ENCODE data around the gene APOOL. TPM values are rescaled to one million over a fixed set of nuclear protein-coding genes. Genes with fewer than 3 reads are reported as not detected.

APOOL gene
- total RNA-seq, 1 donor from 2014 or later = 2.9 TPM

- Histone ChIP-seq H3K36me3 (ENCODE audit: control insufficient read depth, insufficient read depth, low read length) (no peaks in the 10 kb centered on the region), H3K4me3 (ENCODE audit: low read depth, low read length) (no peak overlapping the region), H3K27me3 (ENCODE audit: control insufficient read depth, insufficient read depth, low read length) (no peaks in the 10 kb centered on the region)
- no peak for FAIRE-seq
- no peak for TF ChIP-seq CTCF (IDR thresholded peaks at IDR 0.05; ENCODE audit: insufficient read depth, low read length, severe bottlenecking)
- no peak for DNase-seq (ENCODE audit: low read depth)
These were observed 85.7 kb downstream of the APOOL start for GRCh38 chrX:85089321-85089840.

GRCh38 chrX:85107407-85107806 is 103.7 kb downstream of the APOOL start:
- TF ChIP-seq CTCF (IDR thresholded peaks at IDR 0.05; ENCODE audit: insufficient read depth, low read length, severe bottlenecking) = no peak
- Histone ChIP-seq H3K36me3 (ENCODE audit: control insufficient read depth, insufficient read depth, low read length) (no peaks in the 10 kb centered on the region), H3K27me3 (ENCODE audit: control insufficient read depth, insufficient read depth, low read length) (no peaks in the 10 kb centered on the region), H3K4me3 (ENCODE audit: low read depth, low read length) (no peak overlapping the region)
- no peak for FAIRE-seq
- DNase-seq (ENCODE audit: low read depth) = peak; percentile 68

- Histone ChIP-seq H3K36me3 (ENCODE audit: control insufficient read depth, insufficient read depth, low read length) (no peaks in the 10 kb centered on the region), H3K4me3 (ENCODE audit: low read depth, low read length) (no peak overlapping the region), H3K27me3 (ENCODE audit: control insufficient read depth, insufficient read depth, low read length) (no peaks in the 10 kb centered on the region)
- DNase-seq (ENCODE audit: low read depth) = peak; percentile 44
- TF ChIP-seq CTCF (IDR thresholded peaks at IDR 0.05; ENCODE audit: insufficient read depth, low read length, severe bottlenecking) = no peak
- peak; percentile 93 for FAIRE-seq
These were observed 104.5 kb downstream of the APOOL start for GRCh38 chrX:85108165-85108564.

GRCh38 chrX:85109235-85109634 is 105.6 kb downstream of the APOOL start:
- TF ChIP-seq CTCF (IDR thresholded peaks at IDR 0.05; ENCODE audit: insufficient read depth, low read length, severe bottlenecking) = no peak
- no peak for FAIRE-seq
- Histone ChIP-seq H3K27me3 (ENCODE audit: control insufficient read depth, insufficient read depth, low read length) (no peaks in the 10 kb centered on the region), H3K36me3 (ENCODE audit: control insufficient read depth, insufficient read depth, low read length) (no peaks in the 10 kb centered on the region), H3K4me3 (ENCODE audit: low read depth, low read length) (no peak overlapping the region)
- no peak for DNase-seq (ENCODE audit: low read depth)

GRCh38 chrX:85111347-85111746 is 107.7 kb downstream of the APOOL start:
- Histone ChIP-seq H3K4me3 (ENCODE audit: low read depth, low read length) (no peak overlapping the region), H3K36me3 (ENCODE audit: control insufficient read depth, insufficient read depth, low read length) (no peaks in the 10 kb centered on the region), H3K27me3 (ENCODE audit: control insufficient read depth, insufficient read depth, low read length) (no peaks in the 10 kb centered on the region)
- peak; percentile 22 for TF ChIP-seq CTCF (IDR thresholded peaks at IDR 0.05; ENCODE audit: insufficient read depth, low read length, severe bottlenecking)
- DNase-seq (ENCODE audit: low read depth) (peak; percentile 4), FAIRE-seq (no peak)

- Histone ChIP-seq H3K36me3 (ENCODE audit: control insufficient read depth, insufficient read depth, low read length) (no peaks in the 10 kb centered on the region), H3K4me3 (ENCODE audit: low read depth, low read length) (no peak overlapping the region), H3K27me3 (ENCODE audit: control insufficient read depth, insufficient read depth, low read length) (no peaks in the 10 kb centered on the region)
- FAIRE-seq (no peak), DNase-seq (ENCODE audit: low read depth) (no peak)
- TF ChIP-seq CTCF (IDR thresholded peaks at IDR 0.05; ENCODE audit: insufficient read depth, low read length, severe bottlenecking) = no peak
These were observed 108.6 kb downstream of the APOOL start for GRCh38 chrX:85112293-85112692.
